Activated CD4-positive, CD25-positive, alpha-beta regulatory T cell treated with anti-CD3 and anti-CD28 coated beads, Interleukin-2, amount 50 U/mL, for 16 hours (primary cell): Measurements from ENCODE around the gene DCAF8.
A peak's percentile ranks its signal among the peaks of the same experiment; 100 is the strongest.

ENCODE experiments used
- DNase-seq: peaks from one replicate; pipeline ENCODE4 v3.0.0-alpha.2; 2020; ENCODE audit warnings: low read depth, low spot score

The DCAF8 gene

DNA sequence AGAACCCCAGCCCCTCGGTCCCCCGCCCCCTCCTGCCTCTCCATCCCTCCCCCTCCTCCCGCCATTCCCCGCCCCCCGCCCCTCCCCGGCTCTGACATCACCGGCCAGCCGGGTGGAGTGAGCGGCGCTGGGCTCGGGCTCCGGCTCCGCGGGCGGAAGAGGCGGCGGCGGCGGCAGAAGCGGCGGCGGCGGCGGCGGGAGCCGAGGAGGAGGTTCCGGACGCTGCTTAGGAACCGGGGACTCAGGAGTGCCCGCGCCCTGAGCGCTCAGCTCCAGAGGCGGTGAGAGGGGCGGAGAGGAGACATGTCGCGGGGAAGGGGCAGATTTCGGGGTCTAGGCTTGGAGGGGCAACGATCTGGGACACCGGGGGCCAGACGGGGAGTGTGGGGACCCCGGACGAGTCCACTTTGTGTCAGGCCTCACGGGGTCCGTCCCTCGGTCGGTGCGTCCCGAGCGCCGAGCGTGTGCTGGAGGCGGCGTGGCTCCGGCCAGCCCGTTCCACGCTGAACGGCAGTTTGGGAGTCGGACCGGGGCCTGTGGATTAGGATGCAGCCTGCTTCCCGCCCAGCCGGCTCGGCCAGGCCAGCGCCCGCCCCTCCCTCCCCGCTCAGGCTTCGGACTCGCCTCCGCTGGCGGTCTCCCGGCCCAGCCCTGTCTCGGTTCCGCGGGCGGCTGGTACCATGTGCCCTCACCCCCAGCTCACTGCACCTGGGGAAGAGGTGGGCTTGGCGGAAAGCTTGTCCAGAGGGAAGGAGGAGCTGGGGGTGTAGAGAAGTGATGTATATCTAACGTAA is 56.9 kb downstream of the DCAF8 start, which contains the start of gene PEA15:
PEA15 (plus strand) TSS at position 143 of the 794 bp plus-strand sequence. CDS start 6,161 bp downstream, outside the sequence.
- DNase-seq: peak; percentile 44

DNA sequence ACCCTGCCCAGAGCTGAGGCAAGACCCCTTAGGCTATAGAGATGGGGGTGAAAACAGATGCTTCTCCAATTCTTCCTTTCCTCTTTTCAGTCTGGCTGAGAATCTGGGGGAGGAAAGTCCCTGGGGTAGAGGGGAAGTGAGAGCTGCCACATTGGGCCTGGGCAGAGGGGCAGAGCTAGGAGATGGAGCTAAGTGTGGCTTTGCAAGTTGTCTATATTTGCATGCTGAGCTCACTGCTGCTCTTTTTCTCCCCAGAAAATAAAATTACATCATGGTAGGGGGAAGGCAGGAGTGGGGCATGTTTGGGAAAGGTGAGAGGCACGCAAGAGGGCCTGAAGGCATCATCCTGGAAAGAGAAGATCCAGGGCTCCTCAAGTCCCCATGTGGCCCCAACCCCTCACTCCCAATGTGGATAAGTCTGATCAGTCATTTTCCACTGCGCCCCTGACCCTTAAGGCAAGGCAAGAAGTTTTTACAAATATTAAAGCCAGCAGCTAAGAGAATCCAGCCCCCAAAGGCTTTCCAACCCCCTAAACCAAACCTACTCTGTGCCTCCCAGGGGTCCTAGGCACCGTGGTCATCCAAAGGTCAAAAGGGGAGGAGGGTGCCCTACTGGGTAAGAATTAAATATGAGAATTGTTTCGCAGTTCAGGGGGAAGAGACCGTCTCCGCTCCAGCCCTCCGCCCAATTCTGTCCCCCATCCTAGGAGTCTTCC is 57.7 kb downstream of the DCAF8 start:
- no peak for DNase-seq

DNA sequence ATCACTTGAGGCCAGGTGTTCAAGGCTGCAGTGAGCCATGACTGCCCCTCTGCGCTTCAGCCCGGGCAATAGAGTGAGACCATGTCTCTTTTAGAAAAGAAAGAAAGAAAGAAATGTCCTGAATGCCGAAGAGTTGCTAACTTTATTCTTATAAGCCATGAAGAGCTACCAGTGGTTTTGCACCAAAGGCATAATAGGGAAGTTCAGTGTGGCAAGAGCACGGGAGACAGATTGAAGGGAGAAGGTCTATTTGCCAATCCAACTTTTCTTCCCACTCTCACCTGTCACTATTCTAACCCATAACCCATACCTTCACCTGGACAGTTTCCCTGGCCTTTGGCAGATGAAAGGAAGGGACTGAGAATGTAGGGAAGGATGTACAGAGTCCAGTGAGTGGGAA is 61.6 kb downstream of the DCAF8 start:
- no peak for DNase-seq

DNA sequence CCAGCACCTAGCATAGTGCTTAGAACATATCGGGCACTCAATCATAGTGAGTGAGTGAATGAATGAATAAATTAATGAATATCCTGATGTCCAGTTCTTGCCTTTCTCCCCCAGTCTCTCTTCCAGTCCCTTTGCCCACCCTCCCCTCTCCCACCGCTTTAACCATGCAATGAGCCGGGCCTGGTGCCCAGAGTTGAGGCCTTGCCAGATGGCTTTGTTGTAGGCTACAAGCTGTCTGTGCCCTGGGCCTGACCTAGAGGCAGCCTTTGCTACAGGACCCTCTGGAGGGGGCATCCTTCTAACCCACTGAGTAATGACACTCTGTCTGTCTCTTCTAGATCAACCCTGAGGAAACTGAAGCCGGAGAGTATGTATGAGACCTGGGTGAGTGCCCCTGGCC is 65.1 kb downstream of the DCAF8 start:
- DNase-seq: no peak

DNA sequence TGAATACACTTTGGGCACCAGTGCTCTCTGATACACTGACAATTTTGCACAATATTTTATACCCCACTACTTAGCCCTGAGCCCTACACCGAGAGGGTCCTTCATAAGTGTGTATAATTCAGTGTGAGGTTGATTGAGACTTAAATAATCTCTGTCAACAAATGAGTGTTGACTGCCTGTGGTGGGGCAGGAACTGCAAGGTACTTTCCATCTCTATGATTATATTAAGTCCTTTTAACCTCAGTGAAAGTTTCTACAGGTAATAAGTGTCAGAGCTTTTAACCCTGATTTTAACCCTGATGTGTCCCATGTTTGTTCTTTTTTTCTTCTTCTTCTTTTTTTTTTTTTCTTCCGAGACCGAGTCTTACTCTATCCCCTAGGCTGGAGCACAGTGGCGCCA is 66.2 kb downstream of the DCAF8 start:
- DNase-seq: no peak

DNA sequence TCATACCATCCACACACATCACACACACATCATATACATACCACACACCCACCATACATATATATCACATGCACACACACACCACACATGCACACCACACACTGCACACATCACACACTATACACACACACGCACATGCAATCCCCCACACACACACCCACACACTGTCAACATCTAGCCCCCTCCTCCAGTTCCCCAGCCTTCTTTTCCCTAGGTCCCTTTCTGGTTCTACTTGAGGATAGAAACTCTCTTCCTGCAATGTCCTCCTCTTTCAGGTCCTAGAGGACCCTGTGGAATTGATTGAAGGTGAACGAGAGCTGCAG is 67.7 kb downstream of the DCAF8 start:
- no peak for DNase-seq

DNA sequence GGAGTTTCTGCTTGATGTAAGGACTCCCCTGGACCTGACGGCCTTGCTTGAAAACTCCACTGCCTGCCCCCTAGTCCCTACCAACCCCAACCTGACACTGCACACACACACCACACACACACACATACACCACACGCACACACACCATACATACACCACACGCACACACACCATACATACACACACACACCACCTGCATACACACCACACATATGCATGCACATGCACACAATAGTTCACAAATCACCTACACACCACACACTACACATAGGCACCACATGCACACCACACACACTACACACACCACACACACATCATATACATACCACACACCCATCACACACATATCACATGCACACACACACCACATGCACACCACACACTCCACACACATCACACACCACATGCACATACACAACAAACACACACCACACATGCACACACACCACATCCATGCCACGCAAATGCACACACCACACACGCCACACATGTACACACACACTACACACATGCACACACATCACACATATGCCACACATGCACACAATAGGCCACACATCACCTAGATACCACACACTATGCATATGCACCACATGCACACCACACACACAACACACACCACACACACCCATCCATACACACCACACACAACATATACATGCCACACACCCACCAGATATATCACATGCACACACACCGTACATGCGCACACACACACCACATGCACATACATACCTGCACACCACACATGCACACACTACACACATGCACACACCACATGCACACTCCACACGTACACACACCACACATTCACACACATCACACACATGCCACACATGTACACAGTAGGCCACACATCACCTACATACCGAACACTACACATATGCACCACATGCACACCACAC is 68.3 kb downstream of the DCAF8 start:
- no peak for DNase-seq

DNA sequence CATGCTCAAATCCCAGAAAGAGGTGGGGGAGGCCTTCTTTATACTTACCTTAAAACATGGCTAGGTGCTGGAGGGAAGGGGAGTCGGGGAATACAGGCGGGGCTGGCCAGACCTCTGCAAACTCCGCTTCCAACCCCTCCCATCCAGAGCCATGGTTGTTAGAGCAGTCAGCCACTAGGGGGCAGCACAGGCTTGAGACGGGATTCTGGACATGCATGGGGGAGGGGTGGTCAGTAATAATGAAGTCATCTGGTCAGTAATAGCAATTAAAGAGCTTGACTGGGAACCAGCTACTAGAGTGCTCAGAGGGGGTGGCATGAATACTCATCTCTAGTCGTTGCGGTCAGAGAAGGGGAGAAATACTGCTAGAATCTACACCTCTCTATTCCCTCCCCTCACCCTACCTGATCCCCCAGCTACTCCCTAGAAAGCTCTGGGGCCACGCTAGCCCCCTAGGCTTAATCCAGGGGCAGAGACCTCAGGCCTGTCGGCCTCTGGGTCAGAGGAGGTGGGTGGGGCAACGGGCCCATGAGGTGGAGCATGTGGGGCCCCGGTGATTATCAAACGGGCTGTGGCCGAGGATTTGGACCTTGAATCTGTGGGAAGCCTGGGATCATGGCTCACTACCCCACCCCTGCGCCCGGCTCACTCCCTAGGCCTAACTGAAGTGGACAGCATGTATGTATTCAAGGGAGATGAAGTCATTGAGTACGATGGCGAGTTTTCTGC is 69.1 kb downstream of the DCAF8 start:
- DNase-seq: peak; percentile 75

DNA sequence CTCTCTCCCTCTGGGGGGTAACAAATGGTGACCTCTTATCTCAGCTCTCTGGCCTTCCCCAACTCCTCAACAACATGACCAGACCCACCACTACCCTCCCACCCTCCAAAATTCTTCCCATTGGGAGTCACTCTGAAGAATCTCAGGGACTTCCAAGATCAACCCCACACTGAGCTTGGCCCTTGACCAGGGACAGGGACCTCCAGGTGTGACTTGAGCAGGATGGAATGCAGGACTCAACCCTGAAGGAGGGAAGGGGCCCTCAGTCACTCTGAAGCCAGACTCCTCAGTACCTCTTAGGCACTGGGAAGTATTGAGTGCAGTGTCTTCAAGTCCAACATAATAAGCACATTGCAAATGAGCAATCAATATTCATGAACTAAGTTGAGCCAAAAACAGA is 70.1 kb downstream of the DCAF8 start:
- no peak for DNase-seq

DNA sequence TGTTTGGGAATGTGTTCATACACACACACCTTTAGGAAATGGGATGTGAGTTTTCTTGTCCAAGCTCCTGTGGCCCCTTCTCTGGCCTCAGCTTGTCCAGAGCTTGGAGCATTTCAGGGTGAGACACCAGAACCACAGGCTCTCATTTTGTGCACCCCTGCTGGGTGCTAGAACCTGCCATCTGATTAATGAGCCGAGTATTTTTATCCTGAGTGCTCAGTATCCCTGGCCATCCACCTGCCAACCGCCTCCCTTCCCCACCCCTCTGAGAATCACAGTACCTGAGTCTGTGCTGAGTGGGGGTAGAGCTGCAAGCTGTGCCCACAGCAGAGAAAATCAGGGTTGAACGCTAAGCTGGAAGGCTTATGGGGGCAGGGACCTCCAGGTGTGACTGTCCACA is 70.6 kb downstream of the DCAF8 start:
- no peak for DNase-seq

DNA sequence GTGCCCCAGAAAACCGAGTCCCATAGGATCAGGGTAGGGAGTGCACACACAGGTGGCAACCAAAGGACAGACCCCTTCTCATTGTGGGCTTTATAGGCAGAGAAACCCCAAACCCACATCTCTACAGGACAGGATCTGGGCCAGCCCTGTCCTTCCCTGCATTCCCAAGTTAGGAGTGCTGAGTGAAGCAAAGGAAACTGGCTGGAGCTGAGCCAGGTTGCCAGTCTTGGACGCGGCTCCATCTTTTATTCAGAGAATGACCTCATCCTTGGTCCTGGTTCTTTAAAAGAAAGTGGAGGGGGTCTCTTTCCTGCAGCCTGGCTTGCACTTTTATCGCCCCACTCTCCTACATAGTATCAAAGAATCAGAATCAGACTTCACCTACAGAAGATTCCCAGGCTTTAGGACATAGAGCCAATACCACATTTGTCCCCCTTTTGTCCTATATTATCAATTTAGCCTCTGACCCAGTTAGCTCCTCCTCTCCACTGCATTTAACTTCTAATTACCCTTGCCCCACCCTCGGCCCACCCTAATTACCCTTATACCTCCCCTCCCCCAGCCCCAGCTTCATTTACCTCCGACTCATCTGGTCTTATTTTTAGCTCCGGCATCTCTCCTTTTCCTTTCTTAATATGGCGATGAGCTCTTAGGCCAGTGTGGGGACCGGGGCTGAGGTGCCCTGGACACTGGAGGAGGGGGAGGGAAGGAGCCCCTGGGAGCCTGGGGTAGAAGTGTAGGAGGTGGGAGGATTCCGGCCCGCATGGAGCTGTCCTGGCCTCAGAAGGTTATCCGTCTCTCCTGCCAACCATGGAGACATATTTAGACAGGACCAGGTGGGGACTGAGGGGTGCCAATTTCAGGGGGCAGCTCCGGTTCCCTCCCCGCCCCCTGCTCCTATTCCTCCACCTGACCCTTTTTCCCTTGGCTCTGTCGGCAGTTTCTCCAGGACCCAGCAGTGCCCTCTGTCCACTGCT is 72.4 kb downstream of the DCAF8 start, which contains the start of gene CASQ1:
CASQ1 (plus strand) TSS at position 927 of the 977 bp plus-strand sequence. CDS start 177 bp downstream, outside the sequence.
- DNase-seq: no peak

DNA sequence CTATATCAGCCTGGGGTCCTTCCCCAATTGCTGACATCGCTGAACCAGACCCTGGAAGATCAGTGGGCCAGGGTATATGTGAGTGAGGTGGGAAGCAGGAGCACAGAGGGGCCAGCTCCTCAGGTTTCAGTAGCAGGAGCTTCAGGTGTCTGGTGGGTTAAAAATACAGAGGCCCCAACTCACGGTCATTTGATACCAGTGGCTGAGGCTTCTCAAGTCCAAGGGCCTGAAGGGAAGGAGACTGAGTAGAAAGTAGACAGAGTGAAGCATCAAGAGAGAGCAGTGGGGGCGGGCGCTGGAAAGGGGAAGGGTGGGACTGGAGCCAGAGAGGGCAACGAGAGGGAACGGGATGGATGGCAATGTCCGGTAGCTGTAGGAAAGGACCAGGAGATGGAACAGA is 74.0 kb downstream of the DCAF8 start:
- no peak for DNase-seq

DNA sequence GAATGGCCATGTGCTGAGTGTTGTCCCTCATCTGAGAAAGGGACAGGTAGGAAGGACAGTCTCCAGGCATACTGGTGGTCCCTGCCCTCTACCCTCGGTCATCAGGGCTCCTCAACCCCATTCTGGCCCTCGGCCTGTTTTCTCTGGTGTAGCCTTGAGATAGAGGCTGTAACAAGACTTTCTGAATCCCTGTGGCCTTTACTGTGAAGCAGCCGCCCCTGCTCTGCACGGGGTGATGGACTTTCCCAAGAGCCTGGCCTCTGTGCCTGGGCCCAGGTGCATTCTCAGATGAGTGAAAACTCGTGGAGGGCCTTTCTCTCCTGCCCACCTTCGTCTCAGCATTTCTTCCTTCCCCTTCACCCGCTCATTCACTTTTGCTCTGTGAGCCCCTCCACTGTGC is 74.9 kb downstream of the DCAF8 start:
- no peak for DNase-seq

DNA sequence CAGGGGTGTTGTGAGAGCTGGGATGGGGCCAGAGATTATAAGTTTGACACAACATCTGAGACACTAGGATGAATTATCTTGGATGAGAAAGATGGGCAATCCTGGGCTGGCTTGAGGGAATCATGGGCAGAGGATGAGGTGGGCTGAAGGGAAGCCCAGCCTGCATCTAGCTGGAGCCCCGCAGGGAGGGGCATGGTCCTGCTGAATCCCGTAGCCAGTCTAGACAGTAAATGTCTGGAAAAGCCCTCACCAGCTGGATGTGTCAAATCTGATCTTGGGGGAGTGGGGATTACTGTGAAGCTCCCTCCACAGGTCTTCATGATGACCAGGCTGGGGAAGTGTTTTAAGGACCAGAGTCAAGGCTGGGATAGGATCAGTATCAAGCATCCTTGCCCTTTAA is 75.6 kb downstream of the DCAF8 start:
- DNase-seq: no peak

DNA sequence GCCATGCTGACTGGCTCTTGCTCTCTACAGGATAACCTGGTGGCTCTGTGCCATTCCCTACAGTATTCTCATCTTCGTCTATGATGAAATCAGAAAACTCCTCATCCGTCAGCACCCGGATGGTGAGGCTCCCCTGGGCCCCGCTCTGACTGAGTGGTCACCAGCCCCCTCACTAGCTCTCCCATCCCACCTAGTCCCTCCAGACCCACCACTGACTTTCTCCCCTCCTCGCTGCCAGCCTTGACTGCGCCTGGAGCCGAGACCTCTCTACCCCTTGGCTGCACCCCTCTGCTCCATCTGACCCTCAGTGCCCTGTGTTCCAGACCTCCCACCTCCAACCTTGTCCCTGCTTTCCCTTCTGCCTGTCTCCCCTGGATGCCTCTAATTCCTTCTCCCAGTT is 76.1 kb downstream of the DCAF8 start:
- DNase-seq: no peak

DNA sequence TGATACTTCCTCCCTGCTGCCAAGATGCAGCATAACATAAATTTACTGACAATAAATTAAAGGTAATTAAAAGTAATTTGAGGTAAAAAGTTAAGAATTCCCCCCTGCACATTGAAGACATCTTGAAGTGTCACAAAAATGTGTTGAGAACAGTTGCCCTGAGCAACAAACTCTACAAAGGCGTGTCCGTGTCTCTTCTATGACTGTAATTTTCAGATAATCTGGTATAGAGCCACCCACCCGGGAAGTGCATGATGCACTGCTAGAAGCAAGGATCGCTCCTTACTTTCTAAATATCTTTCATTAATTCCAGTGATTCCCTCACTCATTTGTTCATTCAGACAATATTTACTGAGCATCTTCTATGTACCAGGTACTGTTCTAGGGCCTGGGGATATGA is 83.0 kb downstream of the DCAF8 start:
- DNase-seq: no peak

DNA sequence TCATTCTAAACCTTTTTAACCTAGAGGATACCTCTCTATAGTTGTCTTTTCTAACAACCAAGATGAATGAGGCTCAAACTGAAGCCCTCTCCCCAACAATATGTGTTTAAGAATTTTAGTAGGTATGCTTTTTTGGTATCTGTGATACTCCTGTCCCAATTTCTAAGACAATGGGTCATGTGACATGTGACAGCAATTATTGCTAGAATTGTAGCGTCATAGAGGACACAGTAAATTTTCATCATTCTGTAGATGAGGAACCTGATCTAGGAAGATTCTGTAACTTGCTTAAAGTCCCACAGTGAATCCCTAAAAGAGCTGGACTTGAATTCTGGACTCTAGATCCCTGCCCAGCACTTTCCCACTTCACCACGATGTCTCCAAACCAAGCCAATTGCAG is 83.6 kb downstream of the DCAF8 start:
- no peak for DNase-seq

DNA sequence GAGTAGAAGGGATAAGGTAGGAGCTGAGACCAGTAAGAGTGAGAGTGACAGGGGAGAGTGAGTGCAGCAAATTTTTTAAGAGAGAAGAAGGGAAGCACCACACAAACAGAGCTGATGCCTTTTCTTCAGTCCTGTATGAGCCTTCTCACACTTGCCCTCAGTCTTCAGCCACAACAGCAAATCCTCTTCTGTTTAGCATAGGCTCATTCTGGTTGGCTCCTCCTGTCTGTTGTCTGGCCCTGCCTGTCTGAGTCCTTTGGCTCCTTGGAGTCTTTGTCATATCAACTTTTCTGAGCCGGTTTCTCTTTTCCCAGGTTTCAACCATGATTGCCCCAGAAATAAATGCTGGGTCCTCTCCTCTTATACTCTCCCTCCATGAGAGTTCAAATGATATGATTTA is 84.7 kb downstream of the DCAF8 start:
- DNase-seq: no peak

DNA sequence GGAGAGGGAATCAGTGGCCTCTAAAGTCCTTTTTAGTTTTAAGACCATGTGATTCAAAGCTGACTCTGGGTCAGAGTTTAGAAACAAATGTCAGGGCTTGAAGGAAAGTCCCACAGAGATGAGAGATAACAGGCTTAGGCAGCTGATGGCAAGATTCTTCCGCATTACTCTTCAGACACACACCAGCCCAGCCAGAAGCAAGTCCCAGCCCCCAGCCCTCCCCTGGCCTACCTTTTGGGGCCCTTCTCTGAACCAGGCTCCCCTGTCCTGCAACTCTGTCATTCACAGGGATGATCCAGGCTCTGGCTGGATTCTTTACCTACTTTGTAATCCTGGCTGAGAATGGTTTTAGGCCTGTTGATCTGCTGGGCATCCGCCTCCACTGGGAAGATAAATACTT is 85.1 kb downstream of the DCAF8 start:
- DNase-seq: no peak

DNA sequence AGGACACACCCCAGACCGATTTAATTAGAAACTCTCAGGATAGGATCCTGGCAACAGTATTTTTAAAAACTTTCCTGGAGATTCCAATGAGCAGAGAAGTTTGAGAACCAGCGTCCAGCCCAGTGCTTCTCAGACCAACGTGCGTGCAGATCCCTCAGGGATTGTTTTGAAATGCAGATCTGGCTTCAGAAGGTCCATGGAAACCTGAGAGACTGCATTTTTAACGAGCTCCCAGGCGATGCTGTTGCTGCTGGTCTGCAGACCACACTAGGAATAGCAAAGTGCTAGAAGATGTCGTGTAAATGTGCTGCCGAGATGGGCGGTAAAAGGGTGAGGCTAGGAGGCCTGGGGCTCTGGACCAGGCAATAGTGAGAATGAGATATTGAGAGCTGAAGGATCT is 90.4 kb downstream of the DCAF8 start:
- DNase-seq: no peak
